Right ventricle myocardium inferior (tissue), 1 donor: ENCODE data around the gene CFD. TPM values are rescaled to one million over a fixed set of nuclear protein-coding genes. Genes with fewer than 3 reads are reported as not detected.
"Not testable (repeated sequence)": the region's sequence is repeated elsewhere in the genome, so short reads cannot be mapped to it uniquely, and the experiment has no call there.

Source experiments
- ATAC-seq: fragments of 200-7000 bp; cut with Tn5 transposase; one replicate; pipeline ENCODE4 v1.9.1; 2020; ENCODE audit warnings: mild to moderate bottlenecking, moderate library complexity
- DNase-seq: peaks from one replicate; pipeline ENCODE4 v3.0.0; 2021; ENCODE audit errors: missing footprints
- intact Hi-C: fragments of 100-400 bp; cut with DNase I; formaldehyde crosslinking; loops from one replicate; pipeline ENCODE4 v1.11.0; 2022
- total RNA-seq: library from RNA; stranded (reverse); fragmentation: NEBNext Ultra II Directional; extraction: Animal tissue kit (Norgen Biotek cat#: 25700); gene quantifications from one replicate; pipeline ENCODE4 v1.2.1, GENCODE V29; 2021
- donor health status: DM: no; HTN: yes; CAD: no; lungs with severe emphysema.

CFD gene
- total RNA-seq, 1 donor from 2014 or later, result 655 TPM

- intact Hi-C loops, result no loop called here
- ATAC-seq (no peak), DNase-seq (no peak)
Measured at GRCh38 chr19:823565-824121, 35.8 kb upstream of the CFD start.

- ATAC-seq, result no peak
- peak; percentile 64 for DNase-seq
- intact Hi-C loops, result no loop called here
Measured at GRCh38 chr19:824885-825284, 34.6 kb upstream of the CFD start.

- no peak for ATAC-seq
- peak; percentile 17 for DNase-seq
- intact Hi-C loops, result no loop called here
Measured at GRCh38 chr19:825897-826644, 33.4 kb upstream of the CFD start.

- intact Hi-C loops, result no loop called here
- DNase-seq, result peak; percentile 33
- no peak for ATAC-seq
Measured at GRCh38 chr19:827314-827709, 32.2 kb upstream of the CFD start.

GRCh38 chr19:827710-828321 is 31.6 kb upstream of the CFD start, which contains the start of gene AZU1:
TSS of gene AZU1 (plus strand) at chr19:827837. CDS start at chr19:827847, 10 bp downstream.
- ATAC-seq, result peak; percentile 42
- peak; percentile 61 for DNase-seq
- intact Hi-C loops, result no loop called here

GRCh38 chr19:829129-829758 is 30.2 kb upstream of the CFD start:
- DNase-seq, result no peak
- no peak for ATAC-seq
- intact Hi-C loops, result no loop called here

GRCh38 chr19:831407-832369 is 27.8 kb upstream of the CFD start:
- intact Hi-C loops, result no loop called here
- no peak for ATAC-seq
- DNase-seq, result peak; percentile 35

- no peak for ATAC-seq
- intact Hi-C loops, result no loop called here
- DNase-seq, result peak; percentile 31
Measured at GRCh38 chr19:834216-834615, 25.2 kb upstream of the CFD start.

GRCh38 chr19:835210-835810 is 24.2 kb upstream of the CFD start:
- intact Hi-C loops, result no loop called here
- ATAC-seq (peak; percentile 26), DNase-seq (peak; percentile 55)

GRCh38 chr19:840519-841206 is 18.8 kb upstream of the CFD start, which contains the start of gene PRTN3:
TSS of gene PRTN3 (plus strand) at chr19:840999. CDS start at chr19:841009, 10 bp downstream.
- ATAC-seq (no peak), DNase-seq (peak; percentile 74)
- intact Hi-C loops, result no loop called here

- DNase-seq, ATAC-seq, intact Hi-C loops: not testable (repeated sequence)
Measured at GRCh38 chr19:842802-843179, 16.7 kb upstream of the CFD start.

GRCh38 chr19:843180-843835 is 16.2 kb upstream of the CFD start:
- ATAC-seq, result no peak
- DNase-seq, result peak; percentile 79
- intact Hi-C loops, result no loop called here

GRCh38 chr19:843836-844545 is 15.5 kb upstream of the CFD start:
- intact Hi-C loops, result no loop called here
- ATAC-seq (no peak), DNase-seq (no peak)

- no peak for ATAC-seq
- intact Hi-C loops, result no loop called here
- DNase-seq, result no peak
Measured at GRCh38 chr19:844546-844971, 14.9 kb upstream of the CFD start.

GRCh38 chr19:845707-846521 is 13.6 kb upstream of the CFD start:
- DNase-seq (no peak), ATAC-seq (no peak)
- intact Hi-C loops, result loop anchor here (5.0 kb wide), 1 partner anchor 44 kb away; no protein-coding TSS in a partner anchor
